Epithelial cell of esophagus (primary cell): ENCODE results near the gene SNX6.

Experiments
- DNase-seq: peaks from one replicate; pipeline ENCODE4 v3.0.0; 2010; ENCODE audit warnings: low read depth
- H3K4me3 ChIP-seq: 2 replicates; pipeline ENCODE4 v1.5.1; 2011; ENCODE audit warnings: mild to moderate bottlenecking, low read length, control low read depth
- TF ChIP-seq, protein P1 (sequence below): IDR thresholded peaks from 2 replicates; pipeline ENCODE4 v1.5.1; 2011; ENCODE audit warnings: low read depth, mild to moderate bottlenecking, low read length, control low read depth, inconsistent platforms; ENCODE audit not compliant: insufficient read depth; ENCODE audit errors: missing control alignments

The SNX6 gene

DNA sequence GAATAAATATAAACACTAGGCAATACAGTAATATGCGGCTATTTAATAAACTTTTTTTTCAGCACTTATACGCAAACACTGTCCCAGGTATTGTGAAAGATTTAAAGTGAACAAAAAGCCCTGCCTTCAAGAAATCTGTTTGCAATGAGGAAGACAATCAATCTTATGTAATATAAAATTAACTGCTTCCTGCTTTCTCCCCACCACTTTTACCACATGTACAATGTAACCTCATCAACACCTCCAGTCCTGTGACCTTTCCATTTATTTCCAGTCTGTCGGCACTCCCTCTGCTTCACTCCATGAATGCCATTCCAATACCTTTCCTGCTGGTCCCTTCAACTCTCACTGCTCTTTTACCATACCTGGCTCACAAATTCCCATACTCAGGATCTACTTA is 10.5 kb downstream of the SNX6 start:
- no peak for DNase-seq
- H3K4me3 ChIP-seq = no peak overlapping the region
- TF ChIP-seq, protein P1, sequence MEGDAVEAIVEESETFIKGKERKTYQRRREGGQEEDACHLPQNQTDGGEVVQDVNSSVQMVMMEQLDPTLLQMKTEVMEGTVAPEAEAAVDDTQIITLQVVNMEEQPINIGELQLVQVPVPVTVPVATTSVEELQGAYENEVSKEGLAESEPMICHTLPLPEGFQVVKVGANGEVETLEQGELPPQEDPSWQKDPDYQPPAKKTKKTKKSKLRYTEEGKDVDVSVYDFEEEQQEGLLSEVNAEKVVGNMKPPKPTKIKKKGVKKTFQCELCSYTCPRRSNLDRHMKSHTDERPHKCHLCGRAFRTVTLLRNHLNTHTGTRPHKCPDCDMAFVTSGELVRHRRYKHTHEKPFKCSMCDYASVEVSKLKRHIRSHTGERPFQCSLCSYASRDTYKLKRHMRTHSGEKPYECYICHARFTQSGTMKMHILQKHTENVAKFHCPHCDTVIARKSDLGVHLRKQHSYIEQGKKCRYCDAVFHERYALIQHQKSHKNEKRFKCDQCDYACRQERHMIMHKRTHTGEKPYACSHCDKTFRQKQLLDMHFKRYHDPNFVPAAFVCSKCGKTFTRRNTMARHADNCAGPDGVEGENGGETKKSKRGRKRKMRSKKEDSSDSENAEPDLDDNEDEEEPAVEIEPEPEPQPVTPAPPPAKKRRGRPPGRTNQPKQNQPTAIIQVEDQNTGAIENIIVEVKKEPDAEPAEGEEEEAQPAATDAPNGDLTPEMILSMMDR = no peak

GRCh38 chr14:34616360-34616759 is 13.6 kb downstream of the SNX6 start:
- TF ChIP-seq, protein P1 = no peak
- no peak for DNase-seq
- no peak overlapping the region for H3K4me3 ChIP-seq

GRCh38 chr14:34615507-34615906 is 14.4 kb downstream of the SNX6 start:
- TF ChIP-seq, protein P1 = no peak
- no peak overlapping the region for H3K4me3 ChIP-seq
- DNase-seq = no peak

- DNase-seq = no peak
- no peak overlapping the region for H3K4me3 ChIP-seq
- TF ChIP-seq, protein P1 = no peak
Measured at GRCh38 chr14:34614638-34615037, 15.3 kb downstream of the SNX6 start.

- no peak for DNase-seq
- no peak overlapping the region for H3K4me3 ChIP-seq
- TF ChIP-seq, protein P1 = no peak
Measured at GRCh38 chr14:34610101-34610500, 19.8 kb downstream of the SNX6 start.

- TF ChIP-seq, protein P1 = no peak
- DNase-seq = no peak
- H3K4me3 ChIP-seq = no peak overlapping the region
Measured at GRCh38 chr14:34605461-34605860, 24.5 kb downstream of the SNX6 start.

GRCh38 chr14:34604995-34605394 is 25.0 kb downstream of the SNX6 start:
- TF ChIP-seq, protein P1 = no peak
- H3K4me3 ChIP-seq = no peak overlapping the region
- DNase-seq = peak; percentile 17
